Peyer's patch (tissue), 4 donors: ENCODE results near the gene XCL1. TPM values are rescaled to one million over a fixed set of nuclear protein-coding genes. Genes with fewer than 3 reads are reported as not detected.

ENCODE experiments used
- DNase-seq, 3 donors: peaks; one replicate each; pipeline ENCODE4 v3.0.0-alpha.2; 2017 to 2019
- H3K27ac ChIP-seq, 4 donors: fragments of 200-600 bp; sonication (generic); one replicate each; pipeline ENCODE4 v1.5.1; 2016 to 2019
- H3K27me3 ChIP-seq, 2 donors: fragments of 200-600 bp; sonication (generic); one replicate each; pipeline ENCODE4 v1.5.1; 2019
- H3K36me3 ChIP-seq, 3 donors: fragments of 200-600 bp; sonication (generic); one replicate each; pipeline ENCODE4 v1.5.1; 2016 to 2019
- H3K4me1 ChIP-seq, 4 donors: fragments of 200-600 bp; sonication (generic); one replicate each; pipeline ENCODE4 v1.5.1; 2016 to 2019
- H3K4me3 ChIP-seq, 4 donors: fragments of 200-600 bp; sonication (generic); 1 replicate in 3 of 4; 2 replicates in 1 of 4; pipeline ENCODE4 v1.5.1; 2016 to 2019; ENCODE audit warnings: mild to moderate bottlenecking in 1 of 4
- H3K9me3 ChIP-seq, 4 donors: fragments of 200-600 bp; sonication (generic); one replicate each; pipeline ENCODE4 v1.5.1; 2016 to 2019; ENCODE audit warnings: mild to moderate bottlenecking in 1 of 4
- POLR2A ChIP-seq, 2 donors: fragments of 450-650 bp; IDR thresholded peaks; one replicate each; pipeline ENCODE4 v1.5.1; 2017; ENCODE audit warnings: antibody characterized with exemption in 2 of 2, mild to moderate bottlenecking in 2 of 2, moderate library complexity in 2 of 2
- total RNA-seq, 4 donors: library from RNA; depleted of rRNA; stranded (reverse); fragments of >200 nt; gene quantifications; one replicate each; pipeline ENCODE4 v1.1.0, GENCODE V29; 2016
- TF ChIP-seq, protein P1 (sequence below), 6 experiments: fragments of 450-650 bp in 4 of 6; fragments of 200-600 bp in 2 of 6; sonication (generic) in 1 of 6; IDR thresholded peaks; one replicate each; pipeline ENCODE4 v1.5.1; 2017 to 2019; ENCODE audit warnings: antibody characterized with exemption in 6 of 6, mild to moderate bottlenecking in 3 of 6, moderate library complexity in 1 of 6

The XCL1 gene
- total RNA-seq, 4 donors from 2014 or later, result not detected

DNA sequence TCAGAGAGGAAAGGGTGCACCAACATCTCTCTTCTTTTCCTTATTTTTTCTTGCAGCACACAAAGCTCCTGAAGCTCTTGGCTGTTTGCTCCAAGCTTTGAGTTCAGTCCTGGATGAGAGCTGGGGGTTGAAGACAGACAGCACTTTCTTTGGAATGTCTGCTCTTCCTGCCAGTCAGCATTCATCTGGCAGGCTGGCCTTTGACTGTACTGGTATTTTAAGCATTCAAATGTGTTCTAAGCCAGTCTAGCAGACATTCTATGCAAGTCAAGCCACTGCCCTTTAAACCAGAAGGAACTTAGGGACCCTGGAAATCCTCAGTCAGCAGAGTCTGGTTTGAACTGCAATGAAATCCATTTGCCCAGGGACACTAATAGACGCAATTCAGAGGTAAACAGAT is 45.0 kb downstream of the XCL1 start:
- DNase-seq, result no peak
- Histone ChIP-seq H3K9me3 (no peaks in the 10 kb centered on the region), H3K4me3 (no peak overlapping the region), H3K36me3 (no peaks in the 10 kb centered on the region), H3K27ac (no peak overlapping the region), H3K27me3 (no peaks in the 10 kb centered on the region), H3K4me1 (no peaks in the 10 kb centered on the region)
- TF ChIP-seq, protein P1, sequence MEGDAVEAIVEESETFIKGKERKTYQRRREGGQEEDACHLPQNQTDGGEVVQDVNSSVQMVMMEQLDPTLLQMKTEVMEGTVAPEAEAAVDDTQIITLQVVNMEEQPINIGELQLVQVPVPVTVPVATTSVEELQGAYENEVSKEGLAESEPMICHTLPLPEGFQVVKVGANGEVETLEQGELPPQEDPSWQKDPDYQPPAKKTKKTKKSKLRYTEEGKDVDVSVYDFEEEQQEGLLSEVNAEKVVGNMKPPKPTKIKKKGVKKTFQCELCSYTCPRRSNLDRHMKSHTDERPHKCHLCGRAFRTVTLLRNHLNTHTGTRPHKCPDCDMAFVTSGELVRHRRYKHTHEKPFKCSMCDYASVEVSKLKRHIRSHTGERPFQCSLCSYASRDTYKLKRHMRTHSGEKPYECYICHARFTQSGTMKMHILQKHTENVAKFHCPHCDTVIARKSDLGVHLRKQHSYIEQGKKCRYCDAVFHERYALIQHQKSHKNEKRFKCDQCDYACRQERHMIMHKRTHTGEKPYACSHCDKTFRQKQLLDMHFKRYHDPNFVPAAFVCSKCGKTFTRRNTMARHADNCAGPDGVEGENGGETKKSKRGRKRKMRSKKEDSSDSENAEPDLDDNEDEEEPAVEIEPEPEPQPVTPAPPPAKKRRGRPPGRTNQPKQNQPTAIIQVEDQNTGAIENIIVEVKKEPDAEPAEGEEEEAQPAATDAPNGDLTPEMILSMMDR (IDR thresholded peaks at IDR 0.05), result no peak
- no peak for TF ChIP-seq POLR2A (IDR thresholded peaks at IDR 0.05)

DNA sequence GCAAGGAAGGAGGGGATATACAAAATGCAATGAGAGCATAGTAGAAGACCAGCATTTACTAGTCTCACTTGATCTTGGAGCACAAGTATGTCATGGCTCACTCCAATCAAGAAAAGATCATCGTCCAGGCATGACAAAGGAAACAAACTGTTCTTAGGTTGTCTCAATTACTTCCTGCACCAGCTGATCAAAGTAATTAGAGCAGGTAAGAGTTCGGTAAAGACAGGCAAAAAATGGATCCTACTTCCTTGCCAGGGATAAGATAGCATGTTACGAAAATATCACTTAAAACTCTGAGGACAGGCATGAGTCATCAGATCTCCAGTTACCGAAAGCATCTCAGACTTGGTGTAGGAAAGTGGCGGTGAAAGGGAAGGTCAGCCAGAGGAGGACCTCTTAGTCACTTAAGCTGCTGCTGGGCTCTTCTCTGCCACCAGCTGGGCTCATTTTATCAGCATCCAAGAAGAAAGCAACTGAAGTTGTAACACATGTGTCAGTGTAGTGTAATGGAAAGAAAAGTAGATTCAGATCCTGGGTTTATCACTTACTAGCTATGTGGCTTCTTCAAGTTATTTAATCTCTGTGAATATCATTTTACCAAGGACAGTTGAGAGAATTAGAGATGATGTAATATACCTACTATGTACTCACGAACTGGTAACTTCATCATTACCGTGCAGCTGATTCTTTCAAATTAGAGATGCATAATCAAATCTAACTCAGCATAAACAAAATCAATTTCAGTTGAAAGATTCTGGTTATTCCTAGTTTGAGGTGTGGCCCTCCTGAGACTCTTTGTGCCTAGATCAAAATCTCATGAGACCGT is 46.8 kb downstream of the XCL1 start:
- TF ChIP-seq POLR2A (IDR thresholded peaks at IDR 0.05), result no peak
- TF ChIP-seq, protein P1 (IDR thresholded peaks at IDR 0.05), result peak in 1 of 6 experiments; percentile 15
- peak in 1 of 3 donors; percentile 53 for DNase-seq
- Histone ChIP-seq H3K4me1 (no peaks in the 10 kb centered on the region), H3K27me3 (no peaks in the 10 kb centered on the region), H3K27ac (no peak overlapping the region), H3K9me3 (no peaks in the 10 kb centered on the region), H3K36me3 (no peaks in the 10 kb centered on the region), H3K4me3 (no peak overlapping the region)

DNA sequence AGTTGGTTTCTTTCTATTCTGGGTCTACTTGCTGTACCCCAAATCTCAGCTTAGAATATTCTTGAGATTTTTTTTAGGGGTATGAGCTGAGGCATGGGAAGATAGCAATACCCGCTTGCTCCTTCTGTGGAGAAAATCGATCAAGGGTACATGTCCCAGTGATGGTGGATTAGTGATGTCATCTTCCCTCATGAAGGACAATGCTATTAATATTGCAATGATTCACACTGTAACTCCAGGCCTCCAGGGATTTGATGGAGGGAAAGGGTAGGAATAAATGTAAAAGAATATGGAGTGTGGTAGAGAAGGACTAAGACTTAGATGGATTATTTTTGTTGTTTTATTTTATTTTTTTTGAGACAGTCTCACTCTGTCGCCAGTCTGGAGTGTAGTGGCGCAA is 47.4 kb downstream of the XCL1 start:
- Histone ChIP-seq H3K4me3 (no peak overlapping the region), H3K4me1 (no peaks in the 10 kb centered on the region), H3K9me3 (no peaks in the 10 kb centered on the region), H3K27ac (no peak overlapping the region), H3K36me3 (no peaks in the 10 kb centered on the region), H3K27me3 (no peaks in the 10 kb centered on the region)
- no peak for DNase-seq
- TF ChIP-seq POLR2A (IDR thresholded peaks at IDR 0.05), result no peak
- TF ChIP-seq, protein P1 (IDR thresholded peaks at IDR 0.05), result no peak

DNA sequence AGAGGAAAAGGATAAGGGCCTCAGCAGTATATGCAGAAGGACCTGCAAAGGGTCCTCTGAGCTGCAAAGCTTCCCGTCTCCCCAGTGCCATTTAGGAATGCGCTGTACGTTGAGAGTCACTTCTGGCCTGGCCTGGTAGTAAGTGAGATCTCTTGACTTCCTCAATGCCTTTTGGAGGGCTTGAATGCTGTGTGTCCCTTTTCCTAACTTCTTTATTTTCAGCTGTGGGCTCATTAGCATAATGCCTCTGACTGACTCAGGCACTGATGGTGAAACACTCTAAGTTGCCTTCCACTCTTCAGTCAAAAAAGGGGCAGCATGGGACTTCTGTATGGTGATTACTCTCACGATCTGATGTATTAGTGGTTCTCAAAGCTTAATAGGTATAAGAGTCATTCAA is 49.9 kb downstream of the XCL1 start:
- TF ChIP-seq, protein P1 (IDR thresholded peaks at IDR 0.05), result no peak
- TF ChIP-seq POLR2A (IDR thresholded peaks at IDR 0.05), result no peak
- no peak overlapping the region for H3K27ac ChIP-seq
- DNase-seq, result no peak
- H3K36me3 ChIP-seq, result no peaks in the 10 kb centered on the region
- no peaks in the 10 kb centered on the region for H3K9me3 ChIP-seq
- H3K27me3 ChIP-seq, result no peaks in the 10 kb centered on the region
- H3K4me1 ChIP-seq, result no peaks in the 10 kb centered on the region
- H3K4me3 ChIP-seq, result no peak overlapping the region

DNA sequence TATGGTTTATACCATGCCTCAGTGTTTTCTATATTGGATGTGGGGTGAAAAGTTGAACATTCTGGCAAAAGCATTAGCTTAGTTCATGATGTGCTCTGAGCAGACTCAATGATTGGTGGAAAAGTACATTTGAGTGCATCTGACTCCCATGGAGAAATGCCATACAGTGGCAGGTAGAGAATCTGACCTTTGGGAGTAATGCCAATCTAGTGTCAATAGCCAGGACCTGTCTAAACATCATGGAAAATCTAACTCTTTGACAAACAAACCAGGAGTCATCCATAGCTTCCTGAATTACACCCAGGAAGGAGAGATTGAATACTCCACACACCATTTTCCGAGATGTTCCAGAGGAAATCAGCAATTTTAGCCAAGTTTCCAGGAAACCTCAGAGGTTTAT is 51.0 kb downstream of the XCL1 start:
- DNase-seq, result no peak
- no peaks in the 10 kb centered on the region for H3K27me3 ChIP-seq
- TF ChIP-seq POLR2A (IDR thresholded peaks at IDR 0.05), result no peak
- TF ChIP-seq, protein P1 (IDR thresholded peaks at IDR 0.05), result no peak
- no peaks in the 10 kb centered on the region for H3K9me3 ChIP-seq
- no peak overlapping the region for H3K27ac ChIP-seq
- H3K4me1 ChIP-seq, result no peaks in the 10 kb centered on the region
- no peaks in the 10 kb centered on the region for H3K36me3 ChIP-seq
- no peak overlapping the region for H3K4me3 ChIP-seq
